Breast epithelium (tissue), 4 donors: ENCODE measurements around the gene ADAMTSL3. TPM values are rescaled to one million over a fixed set of nuclear protein-coding genes. Genes with fewer than 3 reads are reported as not detected.
A peak's percentile ranks its signal among the peaks of the same experiment; 100 is the strongest.

ENCODE experiments used
- DNase-seq, 2 donors: peaks; one replicate each; pipeline ENCODE4 v3.0.0-alpha.2; 2019; ENCODE audit warnings: low spot score in 2 of 2
- H3K27ac ChIP-seq, 2 donors: fragments of 200-600 bp; sonication (generic) in 1 of 2; one replicate each; pipeline ENCODE4 v1.5.1; 2016 to 2019; ENCODE audit warnings: mild to moderate bottlenecking in 1 of 2
- H3K27me3 ChIP-seq, 2 donors: fragments of 200-600 bp; sonication (generic) in 1 of 2; one replicate each; pipeline versions ENCODE4 v1.5.1 to v1.6.0; 2017 to 2019; ENCODE audit warnings: control low read depth in 1 of 2, mild to moderate bottlenecking in 1 of 2
- H3K36me3 ChIP-seq: fragments of 200-600 bp; one replicate; pipeline ENCODE4 v1.5.1; 2019
- H3K4me1 ChIP-seq, 2 donors: fragments of 200-600 bp; sonication (generic); one replicate each; pipeline ENCODE4 v1.5.1; 2016 to 2019; ENCODE audit warnings: control low read depth in 1 of 2
- H3K4me3 ChIP-seq, 3 donors: fragments of 200-600 bp; sonication (generic); 1 replicate in 2 of 3; 2 replicates in 1 of 3; pipeline ENCODE4 v1.5.1; 2016 to 2019; ENCODE audit warnings: mild to moderate bottlenecking in 3 of 3, moderate library complexity in 2 of 3
- H3K9me3 ChIP-seq, 2 donors: fragments of 200-600 bp; sonication (generic) in 1 of 2; one replicate each; pipeline ENCODE4 v1.5.1; 2016 to 2019; ENCODE audit warnings: control low read depth in 1 of 2
- CTCF ChIP-seq, 3 donors: fragments of 450-650 bp; IDR thresholded peaks; one replicate each; pipeline ENCODE4 v1.5.1; 2016 to 2017; ENCODE audit warnings: antibody characterized with exemption in 3 of 3, mild to moderate bottlenecking in 3 of 3, moderate library complexity in 3 of 3
- POLR2A ChIP-seq: fragments of 450-650 bp; IDR thresholded peaks from one replicate; pipeline ENCODE4 v1.6.1; 2016; ENCODE audit warnings: antibody characterized with exemption, mild to moderate bottlenecking, moderate library complexity
- POLR2AphosphoS5 ChIP-seq, 3 donors: sonication (generic); formaldehyde crosslinking; IDR thresholded peaks; one replicate each; pipeline ENCODE4 v1.6.1; 2017; ENCODE audit warnings: antibody characterized with exemption in 3 of 3
- intact Hi-C: fragments of 100-400 bp; cut with DNase I; formaldehyde crosslinking; loops from one replicate; pipeline ENCODE4 v1.15.1; 2023; ENCODE audit warnings: low total_unique reads
- total RNA-seq, 3 donors: library from RNA; depleted of rRNA; stranded (reverse); fragments of >200 nt; gene quantifications; one replicate each; pipeline ENCODE4 v1.1.0, GENCODE V29; 2016

Gene ADAMTSL3
- total RNA-seq, 3 donors from 2014 or later = 1.8 to 3.9 (median 2.7) TPM

GRCh38 chr15:83610901-83611685, 42.8 kb upstream of the ADAMTSL3 start:
- Histone ChIP-seq H3K27ac (no peak overlapping the region), H3K4me3 (no peak overlapping the region), H3K36me3 (no peaks in the 10 kb centered on the region), H3K9me3 (no peaks in the 10 kb centered on the region), H3K4me1 (no peaks in the 10 kb centered on the region), H3K27me3 (no peaks in the 10 kb centered on the region)
- TF ChIP-seq POLR2A (no peak), POLR2AphosphoS5 (IDR thresholded peaks at IDR 0.05) (no peak), CTCF (IDR thresholded peaks at IDR 0.05) (no peak)
- no peak for DNase-seq
- intact Hi-C loops = no loop called here

GRCh38 chr15:83612226-83612625, 41.7 kb upstream of the ADAMTSL3 start:
- no peaks in the 10 kb centered on the region for H3K9me3 ChIP-seq
- H3K27ac ChIP-seq = no peak overlapping the region

GRCh38 chr15:83612898-83613635, 40.9 kb upstream of the ADAMTSL3 start:
- H3K27me3 ChIP-seq = no peaks in the 10 kb centered on the region
- no peak for TF ChIP-seq CTCF (IDR thresholded peaks at IDR 0.05)
- no peak for TF ChIP-seq POLR2A
- TF ChIP-seq POLR2AphosphoS5 (IDR thresholded peaks at IDR 0.05) = no peak
- no peaks in the 10 kb centered on the region for H3K4me1 ChIP-seq
- intact Hi-C loops = no loop called here
- no peaks in the 10 kb centered on the region for H3K9me3 ChIP-seq
- no peaks in the 10 kb centered on the region for H3K36me3 ChIP-seq
- no peak for DNase-seq
- no peak overlapping the region for H3K4me3 ChIP-seq
- no peak overlapping the region for H3K27ac ChIP-seq

More at GRCh38 chr15:83612226-83612625, 41.7 kb upstream of the ADAMTSL3 start:
- Histone ChIP-seq H3K4me3 (no peak overlapping the region), H3K4me1 (no peaks in the 10 kb centered on the region), H3K27me3 (no peaks in the 10 kb centered on the region), H3K36me3 (no peaks in the 10 kb centered on the region)
- intact Hi-C loops = no loop called here
- TF ChIP-seq CTCF (IDR thresholded peaks at IDR 0.05) (no peak), POLR2AphosphoS5 (IDR thresholded peaks at IDR 0.05) (no peak), POLR2A (no peak)
- no peak for DNase-seq

- DNase-seq = peak in 1 of 2 donors; percentile 22
- Histone ChIP-seq H3K27me3 (no peaks in the 10 kb centered on the region), H3K36me3 (no peaks in the 10 kb centered on the region), H3K9me3 (no peaks in the 10 kb centered on the region), H3K4me3 (no peak overlapping the region), H3K4me1 (no peaks in the 10 kb centered on the region), H3K27ac (no peak overlapping the region)
- intact Hi-C loops = no loop called here
- no peak for TF ChIP-seq POLR2AphosphoS5 (IDR thresholded peaks at IDR 0.05)
- no peak for TF ChIP-seq CTCF (IDR thresholded peaks at IDR 0.05)
- no peak for TF ChIP-seq POLR2A
These were observed 40.2 kb upstream of the ADAMTSL3 start for GRCh38 chr15:83613714-83614113.

GRCh38 chr15:83616840-83617239, 37.1 kb upstream of the ADAMTSL3 start:
- H3K4me1 ChIP-seq = no peaks in the 10 kb centered on the region
- intact Hi-C loops = no loop called here

More at GRCh38 chr15:83616840-83617239, 37.1 kb upstream of the ADAMTSL3 start:
- no peak for TF ChIP-seq POLR2AphosphoS5 (IDR thresholded peaks at IDR 0.05)
- TF ChIP-seq POLR2A = no peak
- no peak for TF ChIP-seq CTCF (IDR thresholded peaks at IDR 0.05)
- no peak for DNase-seq
- Histone ChIP-seq H3K36me3 (no peaks in the 10 kb centered on the region), H3K27ac (no peak overlapping the region), H3K9me3 (peaks cover 0 to 11% of the 10 kb centered on the region in 2 donors), H3K27me3 (no peaks in the 10 kb centered on the region), H3K4me3 (no peak overlapping the region)
